Measurements from ENCODE around the gene MAN2A1.

Gene MAN2A1

GRCh38 chr5:109708813-109709212 is 19.1 kb downstream of the MAN2A1 start:
- DNase-seq: no peak

- DNase-seq: no peak
Measured at GRCh38 chr5:109709225-109709624, 19.5 kb downstream of the MAN2A1 start.

GRCh38 chr5:109711673-109712072 is 21.9 kb downstream of the MAN2A1 start:
- DNase-seq: no peak

- no peak for DNase-seq
Measured at GRCh38 chr5:109713453-109713852, 23.7 kb downstream of the MAN2A1 start.

GRCh38 chr5:109714592-109714991 is 24.9 kb downstream of the MAN2A1 start:
- DNase-seq: no peak

- DNase-seq: no peak
Measured at GRCh38 chr5:109718216-109718615, 28.5 kb downstream of the MAN2A1 start.

GRCh38 chr5:109718632-109719031 is 28.9 kb downstream of the MAN2A1 start:
- DNase-seq: no peak

- DNase-seq: no peak
Measured at GRCh38 chr5:109719978-109720377, 30.3 kb downstream of the MAN2A1 start.

GRCh38 chr5:109721741-109722140 is 32.0 kb downstream of the MAN2A1 start:
- DNase-seq: no peak

- DNase-seq: no peak
Measured at GRCh38 chr5:109723606-109724005, 33.9 kb downstream of the MAN2A1 start.

GRCh38 chr5:109725135-109725534 is 35.4 kb downstream of the MAN2A1 start:
- DNase-seq: no peak

GRCh38 chr5:109739741-109740728 is 50.3 kb downstream of the MAN2A1 start:
- DNase-seq: no peak

GRCh38 chr5:109740966-109741365 is 51.2 kb downstream of the MAN2A1 start:
- no peak for DNase-seq

GRCh38 chr5:109741390-109741789 is 51.7 kb downstream of the MAN2A1 start:
- DNase-seq: no peak

GRCh38 chr5:109743041-109743531 is 53.4 kb downstream of the MAN2A1 start:
- DNase-seq: no peak

- DNase-seq: no peak
Measured at GRCh38 chr5:109743770-109744212, 54.1 kb downstream of the MAN2A1 start.

GRCh38 chr5:109744261-109744660 is 54.5 kb downstream of the MAN2A1 start:
- DNase-seq: no peak

GRCh38 chr5:109748546-109748945 is 58.8 kb downstream of the MAN2A1 start:
- no peak for DNase-seq

- no peak for DNase-seq
Measured at GRCh38 chr5:109750463-109750862, 60.7 kb downstream of the MAN2A1 start.

- no peak for DNase-seq
Measured at GRCh38 chr5:109753279-109753678, 63.6 kb downstream of the MAN2A1 start.

GRCh38 chr5:109754319-109754718 is 64.6 kb downstream of the MAN2A1 start:
- DNase-seq: no peak

- DNase-seq: no peak
Measured at GRCh38 chr5:109755761-109756160, 66.0 kb downstream of the MAN2A1 start.

- no peak for DNase-seq
Measured at GRCh38 chr5:109756543-109757185, 66.9 kb downstream of the MAN2A1 start.

GRCh38 chr5:109757490-109757889 is 67.8 kb downstream of the MAN2A1 start:
- DNase-seq: no peak
